OCI-LY7 (cell line): ENCODE measurements around the gene ABHD11.

Source experiments
- EZH2phosphoT487 ChIP-seq: fragments of 200-600 bp; sonication (generic); IDR thresholded peaks from 2 replicates; pipeline ENCODE4 v1.6.1; 2018; ENCODE audit warnings: low read depth, borderline replicate concordance, mild to moderate bottlenecking, mixed run types, antibody characterized with exemption, low read length, moderate library complexity, mixed read lengths
- TF ChIP-seq, protein P1 (sequence below): fragments of 200-600 bp; sonication (generic); conservative IDR thresholded peaks from 2 replicates; pipeline ENCODE4 v1.5.1; 2014; ENCODE audit warnings: mild to moderate bottlenecking, antibody characterized with exemption, low read length, moderate library complexity, mixed read lengths

GRCh38 chr7:73770002-73770859 lies 31.6 kb upstream of the ABHD11 start, which contains the start of gene CLDN3:
- TF ChIP-seq, protein P1, sequence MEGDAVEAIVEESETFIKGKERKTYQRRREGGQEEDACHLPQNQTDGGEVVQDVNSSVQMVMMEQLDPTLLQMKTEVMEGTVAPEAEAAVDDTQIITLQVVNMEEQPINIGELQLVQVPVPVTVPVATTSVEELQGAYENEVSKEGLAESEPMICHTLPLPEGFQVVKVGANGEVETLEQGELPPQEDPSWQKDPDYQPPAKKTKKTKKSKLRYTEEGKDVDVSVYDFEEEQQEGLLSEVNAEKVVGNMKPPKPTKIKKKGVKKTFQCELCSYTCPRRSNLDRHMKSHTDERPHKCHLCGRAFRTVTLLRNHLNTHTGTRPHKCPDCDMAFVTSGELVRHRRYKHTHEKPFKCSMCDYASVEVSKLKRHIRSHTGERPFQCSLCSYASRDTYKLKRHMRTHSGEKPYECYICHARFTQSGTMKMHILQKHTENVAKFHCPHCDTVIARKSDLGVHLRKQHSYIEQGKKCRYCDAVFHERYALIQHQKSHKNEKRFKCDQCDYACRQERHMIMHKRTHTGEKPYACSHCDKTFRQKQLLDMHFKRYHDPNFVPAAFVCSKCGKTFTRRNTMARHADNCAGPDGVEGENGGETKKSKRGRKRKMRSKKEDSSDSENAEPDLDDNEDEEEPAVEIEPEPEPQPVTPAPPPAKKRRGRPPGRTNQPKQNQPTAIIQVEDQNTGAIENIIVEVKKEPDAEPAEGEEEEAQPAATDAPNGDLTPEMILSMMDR, result no peak
- no peak for TF ChIP-seq EZH2phosphoT487
